CD4-positive, alpha-beta T cell treated with Interleukin-1 beta for 1 hour (primary cell): ENCODE data around the gene SLC18B1.
"Not testable (repeated sequence)": the region's sequence is repeated elsewhere in the genome, so short reads cannot be mapped to it uniquely, and the experiment has no call there.

ENCODE experiments used
- DNase-seq, 2 donors: peaks; one replicate each; pipeline ENCODE4 v3.0.0-alpha.2; 2020 to 2022

SLC18B1 gene

GRCh38 chr6:132798869-132799538, 567 bp upstream of the SLC18B1 start:
- peak; percentile 70 to 76 for DNase-seq

- no peak for DNase-seq
Measured at GRCh38 chr6:132795461-132795860, 3.0 kb downstream of the SLC18B1 start.

GRCh38 chr6:132792510-132792909, 5.9 kb downstream of the SLC18B1 start:
- DNase-seq = no peak

- DNase-seq = no peak
Measured at GRCh38 chr6:132790450-132790849, 8.0 kb downstream of the SLC18B1 start.

GRCh38 chr6:132789396-132789776, 9.1 kb downstream of the SLC18B1 start:
- DNase-seq = no peak

- no peak for DNase-seq
Measured at GRCh38 chr6:132788658-132789395, 9.6 kb downstream of the SLC18B1 start.

- DNase-seq = no peak
Measured at GRCh38 chr6:132785936-132786335, 12.5 kb downstream of the SLC18B1 start.

GRCh38 chr6:132780770-132781371, 17.6 kb downstream of the SLC18B1 start:
- no peak for DNase-seq

- DNase-seq = not testable (repeated sequence)
Measured at GRCh38 chr6:132777881-132778280, 20.6 kb downstream of the SLC18B1 start.

GRCh38 chr6:132768051-132768517, 30.4 kb downstream of the SLC18B1 start:
- DNase-seq = peak in 1 of 2 donors; percentile 36

- DNase-seq = no peak
Measured at GRCh38 chr6:132765560-132765959, 32.9 kb downstream of the SLC18B1 start.

GRCh38 chr6:132764370-132764769, 34.1 kb downstream of the SLC18B1 start:
- DNase-seq = no peak

GRCh38 chr6:132763269-132763668, 35.2 kb downstream of the SLC18B1 start:
- peak; percentile 53 to 56 for DNase-seq

GRCh38 chr6:132760256-132760655, 38.2 kb downstream of the SLC18B1 start:
- DNase-seq = no peak

GRCh38 chr6:132758689-132759088, 39.7 kb downstream of the SLC18B1 start:
- DNase-seq = no peak

- DNase-seq = no peak
Measured at GRCh38 chr6:132752255-132752654, 46.2 kb downstream of the SLC18B1 start.

GRCh38 chr6:132751828-132752227, 46.6 kb downstream of the SLC18B1 start:
- no peak for DNase-seq

- no peak for DNase-seq
Measured at GRCh38 chr6:132751306-132751705, 47.1 kb downstream of the SLC18B1 start.

- DNase-seq = no peak
Measured at GRCh38 chr6:132750455-132751248, 47.8 kb downstream of the SLC18B1 start.

- no peak for DNase-seq
Measured at GRCh38 chr6:132749111-132749510, 49.3 kb downstream of the SLC18B1 start.

- DNase-seq = no peak
Measured at GRCh38 chr6:132748446-132748845, 50.0 kb downstream of the SLC18B1 start.

- DNase-seq = peak in 1 of 2 donors; percentile 20
Measured at GRCh38 chr6:132746048-132746447, 52.4 kb downstream of the SLC18B1 start.

- peak in 1 of 2 donors; percentile 3 for DNase-seq
Measured at GRCh38 chr6:132742495-132742894, 55.9 kb downstream of the SLC18B1 start.
